ENCODE data around the gene RPTOR. TPM values are rescaled to one million over a fixed set of nuclear protein-coding genes. Genes with fewer than 3 reads are reported as not detected.
A peak's percentile ranks its signal among the peaks of the same experiment; 100 is the strongest.

RPTOR gene
- total RNA-seq, 1 donor from 2014 or later = 32.0 TPM

- H3K4me1 Mint-ChIP-seq (ENCODE audit: low read depth, unreplicated experiment) = peaks cover 30% of the 10 kb centered on the region
- H3K4me1 ChIP-seq (ENCODE audit: insufficient read depth, low read length) = peaks cover 40% of the 10 kb centered on the region
- no peak for FAIRE-seq
Measured at GRCh38 chr17:80722661-80723060, 178.0 kb downstream of the RPTOR start.

GRCh38 chr17:80724775-80725266 lies 180.2 kb downstream of the RPTOR start:
- no peak overlapping the region for H3K4me3 ChIP-seq (ENCODE audit: insufficient read depth, low read depth, low read length)

More at GRCh38 chr17:80722661-80723060, 178.0 kb downstream of the RPTOR start:
- Histone ChIP-seq H3K27ac (ENCODE audit: low read depth, low read length) (no peak overlapping the region), H3K4me2 (ENCODE audit: low read length) (no peak overlapping the region), H4K20me1 (ENCODE audit: insufficient read depth, low read length) (no peaks in the 10 kb centered on the region), H3K27me3 (ENCODE audit: insufficient read depth, low read length) (no peaks in the 10 kb centered on the region), H3K4me3 (ENCODE audit: insufficient read depth, low read depth, low read length) (no peak overlapping the region), H3K9ac (ENCODE audit: low read length) (no peak overlapping the region), H2AFZ (ENCODE audit: low read depth, low read length) (no peak overlapping the region), H3K79me2 (ENCODE audit: insufficient read depth, low read length) (peaks cover 40% of the 10 kb centered on the region), H3K9me3 (ENCODE audit: insufficient read depth, low read depth, low read length) (no peaks in the 10 kb centered on the region), H3K36me3 (ENCODE audit: insufficient read depth, low read length) (no peaks in the 10 kb centered on the region)
- no peak for DNase-seq (ENCODE audit: low read depth)
- H3K36me3 Mint-ChIP-seq (ENCODE audit: low read depth, unreplicated experiment) = peaks cover 4% of the 10 kb centered on the region
- H3K4me3 Mint-ChIP-seq (ENCODE audit: unreplicated experiment) = no peak overlapping the region
- no peaks in the 10 kb centered on the region for H3K27me3 Mint-ChIP-seq (ENCODE audit: low read depth, unreplicated experiment)
- no peaks in the 10 kb centered on the region for H3K9me3 Mint-ChIP-seq (ENCODE audit: unreplicated experiment)
- H3K27ac Mint-ChIP-seq (ENCODE audit: unreplicated experiment) = no peak overlapping the region
- TF ChIP-seq EZH2 (IDR thresholded peaks at IDR 0.05; ENCODE audit: insufficient read depth, low read length) = no peak
- TF ChIP-seq, protein P1, sequence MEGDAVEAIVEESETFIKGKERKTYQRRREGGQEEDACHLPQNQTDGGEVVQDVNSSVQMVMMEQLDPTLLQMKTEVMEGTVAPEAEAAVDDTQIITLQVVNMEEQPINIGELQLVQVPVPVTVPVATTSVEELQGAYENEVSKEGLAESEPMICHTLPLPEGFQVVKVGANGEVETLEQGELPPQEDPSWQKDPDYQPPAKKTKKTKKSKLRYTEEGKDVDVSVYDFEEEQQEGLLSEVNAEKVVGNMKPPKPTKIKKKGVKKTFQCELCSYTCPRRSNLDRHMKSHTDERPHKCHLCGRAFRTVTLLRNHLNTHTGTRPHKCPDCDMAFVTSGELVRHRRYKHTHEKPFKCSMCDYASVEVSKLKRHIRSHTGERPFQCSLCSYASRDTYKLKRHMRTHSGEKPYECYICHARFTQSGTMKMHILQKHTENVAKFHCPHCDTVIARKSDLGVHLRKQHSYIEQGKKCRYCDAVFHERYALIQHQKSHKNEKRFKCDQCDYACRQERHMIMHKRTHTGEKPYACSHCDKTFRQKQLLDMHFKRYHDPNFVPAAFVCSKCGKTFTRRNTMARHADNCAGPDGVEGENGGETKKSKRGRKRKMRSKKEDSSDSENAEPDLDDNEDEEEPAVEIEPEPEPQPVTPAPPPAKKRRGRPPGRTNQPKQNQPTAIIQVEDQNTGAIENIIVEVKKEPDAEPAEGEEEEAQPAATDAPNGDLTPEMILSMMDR (IDR thresholded peaks at IDR 0.05; ENCODE audit: insufficient read depth, low read depth, low read length) = no peak

GRCh38 chr17:80725517-80725916 lies 180.9 kb downstream of the RPTOR start:
- Histone ChIP-seq H3K9me3 (ENCODE audit: insufficient read depth, low read depth, low read length) (no peaks in the 10 kb centered on the region), H3K27ac (ENCODE audit: low read depth, low read length) (peak overlapping the region; percentile 71), H3K27me3 (ENCODE audit: insufficient read depth, low read length) (no peaks in the 10 kb centered on the region), H3K4me1 (ENCODE audit: insufficient read depth, low read length) (peaks cover 32% of the 10 kb centered on the region), H3K79me2 (ENCODE audit: insufficient read depth, low read length) (peaks cover 33% of the 10 kb centered on the region), H3K9ac (ENCODE audit: low read length) (peak overlapping the region; percentile 54), H3K4me3 (ENCODE audit: insufficient read depth, low read depth, low read length) (no peak overlapping the region), H4K20me1 (ENCODE audit: insufficient read depth, low read length) (no peaks in the 10 kb centered on the region), H3K4me2 (ENCODE audit: low read length) (peak overlapping the region; percentile 74), H2AFZ (ENCODE audit: low read depth, low read length) (no peak overlapping the region), H3K36me3 (ENCODE audit: insufficient read depth, low read length) (no peaks in the 10 kb centered on the region)
- peaks cover 6% of the 10 kb centered on the region for H3K36me3 Mint-ChIP-seq (ENCODE audit: low read depth, unreplicated experiment)
- no peak overlapping the region for H3K4me3 Mint-ChIP-seq (ENCODE audit: unreplicated experiment)
- peak overlapping the region; percentile 63 for H3K27ac Mint-ChIP-seq (ENCODE audit: unreplicated experiment)
- DNase-seq (ENCODE audit: low read depth) = no peak
- H3K4me1 Mint-ChIP-seq (ENCODE audit: low read depth, unreplicated experiment) = peaks cover 21% of the 10 kb centered on the region
- no peaks in the 10 kb centered on the region for H3K27me3 Mint-ChIP-seq (ENCODE audit: low read depth, unreplicated experiment)
- TF ChIP-seq EZH2 (IDR thresholded peaks at IDR 0.05; ENCODE audit: insufficient read depth, low read length) = no peak
- H3K9me3 Mint-ChIP-seq (ENCODE audit: unreplicated experiment) = no peaks in the 10 kb centered on the region
- FAIRE-seq = no peak

More at GRCh38 chr17:80724775-80725266, 180.2 kb downstream of the RPTOR start:
- H3K9me3 Mint-ChIP-seq (ENCODE audit: unreplicated experiment) = no peaks in the 10 kb centered on the region
- peaks cover 33% of the 10 kb centered on the region for H3K4me1 ChIP-seq (ENCODE audit: insufficient read depth, low read length)
- H4K20me1 ChIP-seq (ENCODE audit: insufficient read depth, low read length) = no peaks in the 10 kb centered on the region
- FAIRE-seq = no peak
- TF ChIP-seq, protein P1 (IDR thresholded peaks at IDR 0.05; ENCODE audit: insufficient read depth, low read depth, low read length) = no peak
- TF ChIP-seq EZH2 (IDR thresholded peaks at IDR 0.05; ENCODE audit: insufficient read depth, low read length) = no peak
- no peaks in the 10 kb centered on the region for H3K27me3 Mint-ChIP-seq (ENCODE audit: low read depth, unreplicated experiment)
- H2AFZ ChIP-seq (ENCODE audit: low read depth, low read length) = no peak overlapping the region
- H3K4me2 ChIP-seq (ENCODE audit: low read length) = peak overlapping the region; percentile 74
- peaks cover 21% of the 10 kb centered on the region for H3K4me1 Mint-ChIP-seq (ENCODE audit: low read depth, unreplicated experiment)
- peak overlapping the region; percentile 54 for H3K9ac ChIP-seq (ENCODE audit: low read length)
- peak; percentile 63 for DNase-seq (ENCODE audit: low read depth)
- H3K27ac ChIP-seq (ENCODE audit: low read depth, low read length) = peak overlapping the region; percentile 71
- peaks cover 4% of the 10 kb centered on the region for H3K36me3 Mint-ChIP-seq (ENCODE audit: low read depth, unreplicated experiment)
- H3K4me3 Mint-ChIP-seq (ENCODE audit: unreplicated experiment) = peak overlapping the region; percentile 25
- H3K36me3 ChIP-seq (ENCODE audit: insufficient read depth, low read length) = no peaks in the 10 kb centered on the region
- H3K79me2 ChIP-seq (ENCODE audit: insufficient read depth, low read length) = peaks cover 33% of the 10 kb centered on the region
- H3K27me3 ChIP-seq (ENCODE audit: insufficient read depth, low read length) = no peaks in the 10 kb centered on the region
- no peaks in the 10 kb centered on the region for H3K9me3 ChIP-seq (ENCODE audit: insufficient read depth, low read depth, low read length)
- H3K27ac Mint-ChIP-seq (ENCODE audit: unreplicated experiment) = no peak overlapping the region
